ENCODE measurements around the gene ATP12A.

DNA sequence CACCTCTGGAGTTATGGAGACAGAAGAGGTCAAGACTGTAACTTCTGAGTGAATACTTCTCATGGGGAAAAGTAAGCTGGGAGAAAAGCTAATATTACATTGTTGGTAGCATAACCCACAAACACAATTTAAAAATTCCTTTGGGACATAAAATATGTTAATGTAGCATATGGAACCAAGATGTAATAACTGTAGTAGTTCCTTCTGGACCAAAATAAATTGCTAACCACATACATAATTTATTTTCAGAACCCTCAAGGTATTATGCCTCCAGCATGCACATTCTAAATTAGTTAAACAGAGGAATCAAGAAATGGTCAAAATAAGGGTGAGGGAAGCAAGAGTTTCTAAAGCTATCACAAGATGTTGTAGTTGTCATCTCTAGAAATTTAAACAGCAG lies 79.0 kb downstream of the ATP12A start:
- TF ChIP-seq, protein P1, sequence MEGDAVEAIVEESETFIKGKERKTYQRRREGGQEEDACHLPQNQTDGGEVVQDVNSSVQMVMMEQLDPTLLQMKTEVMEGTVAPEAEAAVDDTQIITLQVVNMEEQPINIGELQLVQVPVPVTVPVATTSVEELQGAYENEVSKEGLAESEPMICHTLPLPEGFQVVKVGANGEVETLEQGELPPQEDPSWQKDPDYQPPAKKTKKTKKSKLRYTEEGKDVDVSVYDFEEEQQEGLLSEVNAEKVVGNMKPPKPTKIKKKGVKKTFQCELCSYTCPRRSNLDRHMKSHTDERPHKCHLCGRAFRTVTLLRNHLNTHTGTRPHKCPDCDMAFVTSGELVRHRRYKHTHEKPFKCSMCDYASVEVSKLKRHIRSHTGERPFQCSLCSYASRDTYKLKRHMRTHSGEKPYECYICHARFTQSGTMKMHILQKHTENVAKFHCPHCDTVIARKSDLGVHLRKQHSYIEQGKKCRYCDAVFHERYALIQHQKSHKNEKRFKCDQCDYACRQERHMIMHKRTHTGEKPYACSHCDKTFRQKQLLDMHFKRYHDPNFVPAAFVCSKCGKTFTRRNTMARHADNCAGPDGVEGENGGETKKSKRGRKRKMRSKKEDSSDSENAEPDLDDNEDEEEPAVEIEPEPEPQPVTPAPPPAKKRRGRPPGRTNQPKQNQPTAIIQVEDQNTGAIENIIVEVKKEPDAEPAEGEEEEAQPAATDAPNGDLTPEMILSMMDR (IDR thresholded peaks at IDR 0.05), result no peak
- TF ChIP-seq TCF7L2 (IDR thresholded peaks at IDR 0.05; ENCODE audit: low read depth, low read length) (no peak), POLR2AphosphoS5 (IDR thresholded peaks at IDR 0.05; ENCODE audit: low read depth, low read length) (no peak), SIN3A (IDR thresholded peaks at IDR 0.05; ENCODE audit: borderline replicate concordance, insufficient read depth, low read depth, low read length) (no peak)
